ENCODE data around the gene KRTAP13-4. TPM values are rescaled to one million over a fixed set of nuclear protein-coding genes. Genes with fewer than 3 reads are reported as not detected.

The KRTAP13-4 gene
- total RNA-seq, 2 donors from 2014 or later = not detected

DNA sequence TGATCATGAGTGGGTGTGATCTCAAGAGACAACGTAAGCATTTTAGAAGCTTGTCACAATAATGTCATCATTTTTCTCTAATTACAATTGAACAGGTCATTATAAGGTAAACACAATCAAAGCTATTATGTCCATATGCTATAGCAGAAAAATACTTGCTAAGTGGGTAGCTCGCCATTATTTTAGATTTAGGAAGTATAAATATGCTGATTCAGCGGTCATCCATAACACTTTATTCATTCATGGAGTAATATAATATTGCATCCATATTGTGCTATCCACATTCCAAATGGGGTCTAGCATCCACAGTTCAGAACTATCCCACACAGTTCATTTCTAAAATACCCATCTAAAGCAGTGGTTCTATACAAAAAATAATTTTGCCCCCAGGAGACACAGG lies 18.5 kb downstream of the KRTAP13-4 start:
- Mint-ChIP-seq H3K27ac (no peak overlapping the region), H3K4me3 (no peak overlapping the region), H3K9me3 (no peaks in the 10 kb centered on the region), H3K36me3 (ENCODE audit: low read depth) (no peaks in the 10 kb centered on the region), H3K4me1 (no peaks in the 10 kb centered on the region), H3K27me3 (peaks cover 5% of the 10 kb centered on the region)
- ATAC-seq (replicated peaks) = no peak

DNA sequence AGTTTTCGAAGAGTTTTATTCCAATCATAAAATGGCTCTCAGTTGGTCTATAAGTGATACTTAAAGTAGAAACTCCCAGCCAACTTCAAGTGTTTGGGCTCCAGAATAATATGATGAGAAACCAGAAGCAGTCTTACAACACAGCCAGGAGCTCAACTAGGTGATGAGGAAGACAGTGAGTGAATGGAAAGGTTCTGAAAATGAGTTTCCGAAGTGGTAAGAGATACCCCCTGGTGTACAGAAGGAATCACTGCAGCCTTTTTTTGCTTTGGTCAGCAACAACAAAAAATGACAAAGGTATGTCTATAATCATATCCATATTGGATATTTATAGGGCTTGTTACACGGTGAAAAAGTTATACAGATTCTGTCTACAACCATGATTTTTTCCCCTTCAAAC lies 33.7 kb downstream of the KRTAP13-4 start:
- ATAC-seq (replicated peaks) = no peak
- no peaks in the 10 kb centered on the region for H3K4me1 Mint-ChIP-seq

GRCh38 chr21:30468900-30469714 lies 39.1 kb downstream of the KRTAP13-4 start:
- ATAC-seq (replicated peaks) = no peak
- H3K27me3 Mint-ChIP-seq = peaks cover 8% of the 10 kb centered on the region
- H3K4me3 Mint-ChIP-seq = no peak overlapping the region
- H3K9me3 Mint-ChIP-seq = peaks cover 3% of the 10 kb centered on the region
- H3K27ac Mint-ChIP-seq = no peak overlapping the region
- no peaks in the 10 kb centered on the region for H3K36me3 Mint-ChIP-seq (ENCODE audit: low read depth)
- H3K4me1 Mint-ChIP-seq = no peaks in the 10 kb centered on the region

More for the DNA sequence above, 33.7 kb downstream of the KRTAP13-4 start:
- Mint-ChIP-seq H3K27ac (no peak overlapping the region), H3K36me3 (ENCODE audit: low read depth) (no peaks in the 10 kb centered on the region), H3K4me3 (no peak overlapping the region), H3K27me3 (peaks cover 5% of the 10 kb centered on the region), H3K9me3 (peaks cover 3% of the 10 kb centered on the region)

- no peak for ATAC-seq (replicated peaks)
- Mint-ChIP-seq H3K4me3 (no peak overlapping the region), H3K27ac (no peak overlapping the region), H3K27me3 (peaks cover 6% of the 10 kb centered on the region), H3K36me3 (ENCODE audit: low read depth) (no peaks in the 10 kb centered on the region), H3K9me3 (no peaks in the 10 kb centered on the region), H3K4me1 (no peaks in the 10 kb centered on the region)
These were observed 48.0 kb downstream of the KRTAP13-4 start for GRCh38 chr21:30478004-30478403.

DNA sequence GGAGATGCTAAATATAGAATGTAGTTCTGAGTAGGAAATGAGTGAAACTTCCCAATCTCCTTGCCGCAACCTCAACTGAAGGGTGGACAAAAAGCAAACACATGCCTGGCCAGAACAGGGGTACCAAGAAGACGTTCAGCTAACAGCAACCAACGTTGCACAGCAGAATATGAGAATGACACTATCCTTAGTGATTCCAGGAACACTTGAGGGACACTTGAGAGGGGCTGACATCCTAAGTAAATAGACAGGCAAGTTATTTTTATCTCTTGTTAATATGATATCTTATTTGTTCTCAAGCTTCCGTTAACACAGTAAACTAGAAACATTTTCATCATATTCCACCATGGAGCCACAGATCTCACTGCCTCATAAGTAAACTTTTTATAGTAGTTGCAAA lies 49.2 kb downstream of the KRTAP13-4 start:
- Mint-ChIP-seq H3K9me3 (no peaks in the 10 kb centered on the region), H3K4me1 (no peaks in the 10 kb centered on the region), H3K27me3 (peaks cover 6% of the 10 kb centered on the region), H3K36me3 (ENCODE audit: low read depth) (no peaks in the 10 kb centered on the region), H3K27ac (no peak overlapping the region), H3K4me3 (no peak overlapping the region)
- ATAC-seq (replicated peaks) = no peak

- ATAC-seq (replicated peaks) = no peak
- peaks cover under 1% of the 10 kb centered on the region for H3K9me3 Mint-ChIP-seq
- no peaks in the 10 kb centered on the region for H3K4me1 Mint-ChIP-seq
- H3K27me3 Mint-ChIP-seq = peaks cover 6% of the 10 kb centered on the region
- no peak within 1 kb of the TSS for H3K4me3 Mint-ChIP-seq
- no peak within 1 kb of the TSS for H3K27ac Mint-ChIP-seq
- H3K36me3 Mint-ChIP-seq (ENCODE audit: low read depth) = no peaks in the 10 kb centered on the region
These were observed 50.1 kb downstream of the KRTAP13-4 start, which contains the start of gene KRTAP19-1 for GRCh38 chr21:30480145-30480544. TSS of gene KRTAP19-1 (minus strand) at chr21:30480367. CDS start at chr21:30480317, 50 bp downstream.

Other genes with a start within 250 kb of the KRTAP13-4 start
- not detected for gene CLDN8, start 214.1 kb upstream of the KRTAP13-4 start, total RNA-seq
- not detected for gene KRTAP24-1, start 147.3 kb upstream of the KRTAP13-4 start, total RNA-seq
- not detected for gene KRTAP25-1, start 140.7 kb upstream of the KRTAP13-4 start, total RNA-seq
- not detected for gene KRTAP26-1, start 109.9 kb upstream of the KRTAP13-4 start, total RNA-seq
- gene KRTAP27-1, start 92.5 kb upstream of the KRTAP13-4 start, total RNA-seq = not detected
- gene KRTAP23-1, start 81.6 kb upstream of the KRTAP13-4 start, total RNA-seq = not detected
- gene KRTAP13-2, start 57.9 kb upstream of the KRTAP13-4 start, total RNA-seq = not detected
- not detected for gene KRTAP13-1, start 34.2 kb upstream of the KRTAP13-4 start, total RNA-seq
- not detected for gene KRTAP13-3, start 4.3 kb upstream of the KRTAP13-4 start, total RNA-seq
- not detected for gene KRTAP15-1, start 10.1 kb downstream of the KRTAP13-4 start, total RNA-seq
- gene KRTAP19-1, start 50.1 kb downstream of the KRTAP13-4 start, total RNA-seq = not detected
- not detected for gene KRTAP19-2, start 57.2 kb downstream of the KRTAP13-4 start, total RNA-seq
- not detected for gene KRTAP19-3, start 61.8 kb downstream of the KRTAP13-4 start, total RNA-seq
- not detected for gene KRTAP19-4, start 66.9 kb downstream of the KRTAP13-4 start, total RNA-seq
- gene KRTAP19-5, start 71.9 kb downstream of the KRTAP13-4 start, total RNA-seq = not detected
- gene KRTAP19-6, start 111.6 kb downstream of the KRTAP13-4 start, total RNA-seq = not detected
- gene KRTAP19-7, start 131.1 kb downstream of the KRTAP13-4 start, total RNA-seq = not detected
- not detected for gene KRTAP22-2, start 160.2 kb downstream of the KRTAP13-4 start, total RNA-seq
- gene KRTAP6-3, start 162.2 kb downstream of the KRTAP13-4 start, total RNA-seq = not detected
- not detected for gene KRTAP6-2, start 168.7 kb downstream of the KRTAP13-4 start, total RNA-seq
- gene KRTAP22-1, start 170.9 kb downstream of the KRTAP13-4 start, total RNA-seq = not detected
- gene KRTAP6-1, start 183.7 kb downstream of the KRTAP13-4 start, total RNA-seq = not detected
- gene KRTAP20-1, start 186.2 kb downstream of the KRTAP13-4 start, total RNA-seq = not detected
- not detected for gene KRTAP20-4, start 190.4 kb downstream of the KRTAP13-4 start, total RNA-seq
- not detected for gene KRTAP20-2, start 205.0 kb downstream of the KRTAP13-4 start, total RNA-seq
- not detected for gene KRTAP20-3, start 212.6 kb downstream of the KRTAP13-4 start, total RNA-seq